ENCODE results near the gene ABCC6. TPM values are rescaled to one million over a fixed set of nuclear protein-coding genes. Genes with fewer than 3 reads are reported as not detected.

Gene ABCC6
- total RNA-seq, 1 donor = 2.6 TPM

- DNase-seq (ENCODE audit: low read depth) = peak; percentile 28
- no peak for TF ChIP-seq CTCF (IDR thresholded peaks at IDR 0.05; ENCODE audit: insufficient read depth, low read depth, low read length)
- no peak overlapping the region for H3K4me3 ChIP-seq (ENCODE audit: low read depth, low read length)
Observed at GRCh38 chr16:16120382-16121184, 102.7 kb downstream of the ABCC6 start.

GRCh38 chr16:16120044-16120381 lies 103.3 kb downstream of the ABCC6 start:
- no peak for TF ChIP-seq CTCF (IDR thresholded peaks at IDR 0.05; ENCODE audit: insufficient read depth, low read depth, low read length)
- H3K4me3 ChIP-seq (ENCODE audit: low read depth, low read length) = no peak overlapping the region
- DNase-seq (ENCODE audit: low read depth) = no peak

- no peak for DNase-seq (ENCODE audit: low read depth)
- no peak for TF ChIP-seq CTCF (IDR thresholded peaks at IDR 0.05; ENCODE audit: insufficient read depth, low read depth, low read length)
- no peak overlapping the region for H3K4me3 ChIP-seq (ENCODE audit: low read depth, low read length)
Observed at GRCh38 chr16:16118337-16118736, 105.0 kb downstream of the ABCC6 start.

- no peak overlapping the region for H3K4me3 ChIP-seq (ENCODE audit: low read depth, low read length)
Observed at GRCh38 chr16:16116841-16117240, 106.5 kb downstream of the ABCC6 start.

GRCh38 chr16:16113076-16113475 lies 110.2 kb downstream of the ABCC6 start:
- no peak overlapping the region for H3K4me3 ChIP-seq (ENCODE audit: low read depth, low read length)
- no peak for DNase-seq (ENCODE audit: low read depth)
- no peak for TF ChIP-seq CTCF (IDR thresholded peaks at IDR 0.05; ENCODE audit: insufficient read depth, low read depth, low read length)

More at GRCh38 chr16:16116841-16117240, 106.5 kb downstream of the ABCC6 start:
- TF ChIP-seq CTCF (IDR thresholded peaks at IDR 0.05; ENCODE audit: insufficient read depth, low read depth, low read length) = no peak
- DNase-seq (ENCODE audit: low read depth) = no peak

- DNase-seq (ENCODE audit: low read depth) = no peak
- H3K4me3 ChIP-seq (ENCODE audit: low read depth, low read length) = no peak overlapping the region
- TF ChIP-seq CTCF (IDR thresholded peaks at IDR 0.05; ENCODE audit: insufficient read depth, low read depth, low read length) = no peak
Observed at GRCh38 chr16:16112450-16113053, 110.7 kb downstream of the ABCC6 start.

All from fibroblast of villous mesenchyme (primary cell).